HL-60/S4 treated with retinoic acid at 250 ng/mL for 4 days and 3 days (cell line): ENCODE data around the gene COL18A1.

Experiments used
- in situ Hi-C: fragments of 300-500 bp; cut with MboI; formaldehyde crosslinking; loops from 2 replicates; pipeline ENCODE4 v1.7.0; 2022; ENCODE audit warnings: low sequenced_read_pairs

COL18A1 gene

DNA sequence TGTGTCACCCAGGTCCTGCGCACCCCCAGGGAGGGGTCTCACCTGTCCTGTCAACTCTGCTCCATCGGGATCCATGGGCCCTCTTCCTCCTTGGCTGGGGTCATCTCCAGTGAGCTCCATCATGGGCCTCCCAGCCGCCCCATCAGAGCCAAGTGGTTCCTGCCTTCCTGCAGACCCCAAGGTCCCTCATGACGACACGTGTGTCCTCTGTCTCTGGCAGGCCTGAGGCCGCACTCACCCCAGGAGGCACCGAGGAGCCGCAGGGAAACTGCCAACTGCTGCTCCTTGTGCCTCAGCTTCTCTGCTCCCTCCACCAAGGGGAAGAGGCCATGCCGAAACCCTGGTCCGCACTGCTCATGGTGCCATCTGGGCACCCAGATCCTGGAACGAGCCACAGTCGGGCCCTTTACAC is 46.8 kb downstream of the COL18A1 start:
- in situ Hi-C loops, result loop anchor here (25.0 kb wide), 1 partner anchor 361 kb away; no protein-coding TSS in a partner anchor

DNA sequence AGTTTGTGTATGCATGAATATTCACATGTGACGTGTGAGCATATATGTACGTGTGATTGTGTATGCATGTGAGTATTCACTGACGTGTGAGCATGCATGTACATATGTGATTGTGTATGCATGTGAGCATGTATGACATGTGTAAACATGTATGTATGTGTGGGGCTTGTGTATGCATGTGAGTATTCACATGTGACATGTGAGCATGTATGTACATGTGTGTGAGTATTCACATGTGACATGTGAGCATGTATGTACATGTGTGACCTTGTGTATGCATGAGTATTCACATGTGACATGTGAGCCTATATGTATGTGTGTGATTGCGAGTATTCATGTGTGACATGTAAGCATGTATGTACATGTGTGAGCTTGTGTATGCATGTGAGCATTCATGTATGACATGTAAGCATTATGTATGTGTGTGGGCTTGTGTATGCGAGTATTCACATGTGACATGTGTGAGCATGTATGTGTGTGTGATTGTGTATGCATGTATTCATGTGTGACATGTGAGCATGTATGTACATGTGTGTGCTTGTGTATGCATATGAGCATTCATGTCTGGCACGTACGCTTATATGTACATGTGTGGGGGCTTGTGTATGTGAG is 47.8 kb downstream of the COL18A1 start:
- in situ Hi-C loops, result loop anchor here (25.0 kb wide), 1 partner anchor 359 kb away; no protein-coding TSS in a partner anchor

DNA sequence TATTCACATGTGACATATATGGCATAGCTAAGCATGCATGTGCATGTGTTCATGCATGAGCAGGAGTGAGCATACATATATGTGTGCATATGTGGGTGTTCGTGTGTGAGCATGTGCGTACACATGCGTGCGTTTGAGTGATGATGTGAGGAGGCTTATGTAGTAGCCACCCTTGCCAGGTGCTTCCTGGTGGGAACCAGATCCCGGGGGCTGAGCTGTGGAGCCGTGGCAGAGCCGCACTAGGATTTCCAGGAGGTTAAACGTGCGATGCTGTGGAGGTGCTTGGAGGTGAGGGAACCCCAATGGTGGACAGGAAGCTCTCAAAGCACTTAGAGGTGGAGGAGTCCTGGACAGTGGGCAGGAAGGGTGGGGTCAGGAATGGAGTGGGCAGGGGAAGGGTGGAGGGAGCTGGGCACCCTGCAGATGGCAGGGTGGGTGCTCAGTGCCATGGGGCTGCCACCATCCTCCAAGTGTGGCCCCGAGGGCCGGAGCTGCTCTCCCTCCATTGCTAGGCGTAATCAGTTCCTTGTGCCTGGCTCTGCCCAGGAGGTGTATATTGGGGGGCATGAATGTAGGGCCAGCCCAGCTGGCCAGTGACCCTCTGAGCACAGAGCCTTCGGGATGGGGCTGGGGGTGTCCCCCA is 48.5 kb downstream of the COL18A1 start:
- in situ Hi-C loops, result loop anchor here (25.0 kb wide), 1 partner anchor 359 kb away; no protein-coding TSS in a partner anchor

DNA sequence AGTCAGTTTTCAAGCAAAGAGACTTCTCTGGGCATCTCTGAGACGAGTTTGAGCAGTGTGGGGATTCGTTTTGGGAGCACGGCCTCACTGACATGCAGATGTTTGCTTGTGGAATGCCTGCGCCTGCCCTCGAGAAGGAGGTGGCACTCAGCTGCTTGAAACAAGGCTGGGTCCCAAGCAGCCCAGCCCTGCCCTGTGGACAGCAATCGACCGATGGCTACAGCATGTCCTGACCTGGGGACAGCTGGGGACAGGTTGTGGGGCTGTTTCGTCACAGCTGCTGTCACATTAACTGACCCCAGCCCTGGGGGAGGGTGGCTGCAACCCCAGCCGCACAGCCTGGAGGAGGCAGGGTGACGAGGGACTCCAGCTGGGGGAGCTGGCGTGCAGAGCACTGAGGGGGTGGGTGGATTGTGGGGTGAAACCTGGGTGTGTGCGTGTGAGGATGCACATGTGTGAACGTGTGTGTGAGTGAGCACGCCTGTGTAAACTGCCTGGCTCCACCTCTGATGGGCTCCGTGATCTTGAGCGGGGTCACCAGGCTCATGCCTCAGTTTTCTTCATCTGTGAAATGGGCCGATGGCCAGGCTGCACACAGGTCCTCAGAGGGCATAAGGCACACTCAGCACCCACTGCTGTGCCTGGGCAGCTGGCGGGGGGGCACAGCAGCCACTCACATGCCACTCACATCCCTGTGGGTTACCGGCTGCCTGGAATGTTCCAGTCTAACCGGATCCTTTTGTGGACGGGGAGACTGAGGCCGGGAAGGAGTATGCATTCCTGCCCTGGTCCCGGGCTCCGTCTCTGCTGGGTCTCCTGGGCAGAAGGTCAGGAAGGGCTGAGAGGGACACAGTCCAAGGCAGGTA is 49.3 kb downstream of the COL18A1 start:
- in situ Hi-C loops, result loop anchor here (25.0 kb wide), 1 partner anchor 358 kb away; no protein-coding TSS in a partner anchor

DNA sequence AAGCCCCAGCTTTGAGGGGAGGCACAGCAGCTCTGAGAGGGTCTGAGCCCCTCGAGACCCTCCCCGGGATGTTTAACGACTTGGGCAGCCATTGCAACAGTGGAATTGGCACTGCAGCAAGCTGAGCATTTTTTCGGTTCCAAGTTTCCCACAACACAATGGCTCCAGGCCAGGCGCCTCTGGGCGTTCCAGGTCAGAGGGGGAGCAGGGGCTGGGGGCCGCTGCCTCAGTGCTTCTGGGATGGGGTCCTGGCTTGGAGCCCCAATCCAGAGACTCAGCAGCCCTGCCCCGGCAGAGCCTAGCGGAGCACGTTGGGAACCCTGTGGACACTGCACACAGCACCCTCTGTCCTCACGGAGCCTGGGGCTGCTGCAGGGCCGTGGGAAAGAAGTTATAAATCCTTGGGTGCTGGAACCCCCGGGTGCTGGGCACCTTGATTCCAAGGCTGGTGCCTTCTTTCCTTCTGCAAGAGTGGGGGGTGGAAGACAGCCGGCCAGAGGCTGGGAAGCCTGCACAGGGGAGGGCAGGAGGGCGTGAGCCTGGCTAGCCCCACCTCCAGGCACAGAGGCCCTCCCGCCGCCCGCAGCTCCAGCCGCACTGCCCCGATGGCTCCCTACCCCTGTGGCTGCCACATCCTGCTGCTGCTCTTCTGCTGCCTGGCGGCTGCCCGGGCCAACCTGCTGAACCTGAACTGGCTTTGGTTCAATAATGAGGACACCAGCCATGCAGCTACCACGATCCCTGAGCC is 50.1 kb downstream of the COL18A1 start:
- in situ Hi-C loops, result loop anchor here (25.0 kb wide), 1 partner anchor 357 kb away; no protein-coding TSS in a partner anchor

DNA sequence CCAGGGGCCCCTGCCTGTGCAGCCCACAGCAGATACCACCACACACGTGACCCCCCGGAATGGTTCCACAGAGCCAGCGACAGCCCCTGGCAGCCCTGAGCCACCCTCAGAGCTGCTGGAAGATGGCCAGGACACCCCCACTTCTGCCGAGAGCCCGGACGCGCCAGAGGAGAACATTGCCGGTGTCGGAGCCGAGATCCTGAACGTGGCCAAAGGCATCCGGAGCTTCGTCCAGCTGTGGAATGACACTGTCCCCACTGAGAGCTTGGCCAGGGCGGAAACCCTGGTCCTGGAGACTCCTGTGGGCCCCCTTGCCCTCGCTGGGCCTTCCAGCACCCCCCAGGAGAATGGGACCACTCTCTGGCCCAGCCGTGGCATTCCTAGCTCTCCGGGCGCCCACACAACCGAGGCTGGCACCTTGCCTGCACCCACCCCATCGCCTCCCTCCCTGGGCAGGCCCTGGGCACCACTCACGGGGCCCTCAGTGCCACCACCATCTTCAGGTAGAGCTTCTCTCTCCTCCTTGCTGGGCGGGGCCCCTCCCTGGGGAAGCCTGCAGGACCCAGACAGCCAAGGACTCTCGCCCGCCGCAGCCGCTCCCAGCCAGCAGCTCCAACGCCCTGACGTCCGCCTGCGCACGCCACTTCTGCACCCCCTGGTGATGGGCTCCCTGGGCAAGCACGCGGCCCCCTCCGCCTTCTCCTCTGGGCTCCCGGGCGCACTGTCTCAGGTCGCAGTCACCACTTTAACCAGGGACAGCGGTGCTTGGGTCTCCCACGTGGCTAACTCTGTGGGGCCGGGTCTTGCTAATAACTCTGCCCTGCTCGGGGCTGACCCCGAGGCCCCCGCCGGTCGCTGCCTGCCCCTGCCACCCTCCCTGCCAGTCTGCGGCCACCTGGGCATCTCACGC is 51.0 kb downstream of the COL18A1 start:
- in situ Hi-C loops, result loop anchor here (25.0 kb wide), 1 partner anchor 356 kb away; no protein-coding TSS in a partner anchor

DNA sequence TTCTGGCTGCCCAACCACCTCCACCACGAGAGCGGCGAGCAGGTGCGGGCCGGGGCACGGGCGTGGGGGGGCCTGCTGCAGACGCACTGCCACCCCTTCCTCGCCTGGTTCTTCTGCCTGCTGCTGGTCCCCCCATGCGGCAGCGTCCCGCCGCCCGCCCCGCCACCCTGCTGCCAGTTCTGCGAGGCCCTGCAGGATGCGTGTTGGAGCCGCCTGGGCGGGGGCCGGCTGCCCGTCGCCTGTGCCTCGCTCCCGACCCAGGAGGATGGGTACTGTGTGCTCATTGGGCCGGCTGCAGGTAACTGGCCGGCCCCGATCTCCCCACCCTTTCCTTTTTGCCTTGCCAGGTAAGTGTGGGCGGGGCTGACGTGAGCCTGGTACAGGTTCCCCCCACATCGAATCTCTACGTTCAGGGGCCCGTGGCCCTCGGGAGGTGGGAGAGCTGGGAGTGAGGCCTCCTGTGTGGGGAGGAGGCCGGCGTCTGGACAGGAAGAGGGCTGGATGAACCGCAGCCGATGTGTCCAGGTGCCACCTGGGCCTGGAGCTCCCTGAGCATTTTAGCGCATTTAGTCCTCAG is 51.7 kb downstream of the COL18A1 start:
- in situ Hi-C loops, result loop anchor here (25.0 kb wide), 1 partner anchor 356 kb away; no protein-coding TSS in a partner anchor

DNA sequence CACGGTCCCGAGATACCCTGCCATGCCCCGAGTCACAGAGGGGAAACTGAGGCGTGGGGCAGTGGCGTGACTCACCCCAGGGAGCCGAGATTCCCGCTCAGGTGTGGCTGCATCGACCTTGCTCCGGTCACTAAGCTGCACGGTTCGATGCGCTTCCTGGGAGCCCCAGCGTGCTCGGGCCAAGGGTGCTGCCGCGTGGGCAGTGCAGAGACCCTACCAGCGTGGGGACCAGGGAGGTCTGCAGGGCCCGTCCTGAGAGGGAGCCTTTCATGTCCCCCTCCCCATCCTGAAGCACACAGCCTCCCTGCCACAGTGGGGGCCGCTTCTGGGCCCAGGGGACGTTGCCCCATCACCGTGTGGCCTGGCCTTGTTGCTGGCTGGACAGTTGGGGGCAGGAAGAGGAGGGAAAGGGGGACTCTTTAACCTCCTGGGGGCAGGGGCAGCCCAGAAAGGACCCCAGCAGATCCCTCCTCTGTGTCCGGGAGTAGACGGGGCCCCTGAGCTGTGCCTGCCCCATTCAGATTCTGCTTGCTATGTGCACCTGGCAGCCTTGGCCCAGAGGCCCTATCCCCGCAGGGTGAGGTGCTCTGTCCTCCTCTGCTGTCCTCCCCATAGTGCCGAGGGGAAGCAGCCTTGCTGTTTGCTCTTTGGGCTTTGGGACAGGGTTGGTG is 52.3 kb downstream of the COL18A1 start:
- in situ Hi-C loops, result loop anchor here (25.0 kb wide), 1 partner anchor 355 kb away; no protein-coding TSS in a partner anchor

DNA sequence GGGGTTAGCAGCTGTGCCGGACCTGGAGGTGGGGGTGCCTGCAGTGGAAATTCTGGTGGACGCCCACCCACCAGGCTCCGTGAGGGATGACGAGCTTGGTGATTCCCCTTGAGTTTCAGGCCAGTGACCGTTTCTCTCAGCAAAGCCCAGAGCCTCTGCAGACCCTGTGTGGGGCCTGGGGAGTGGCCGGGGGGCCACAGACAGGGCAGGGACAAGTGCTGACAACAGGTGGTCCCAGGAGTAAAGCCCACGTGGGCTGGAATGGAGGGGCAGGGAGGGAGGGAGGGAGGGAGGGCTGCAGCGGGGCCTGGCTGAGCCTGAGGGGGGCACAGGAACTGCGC is 52.8 kb downstream of the COL18A1 start:
- in situ Hi-C loops, result loop anchor here (25.0 kb wide), 1 partner anchor 354 kb away; no protein-coding TSS in a partner anchor

DNA sequence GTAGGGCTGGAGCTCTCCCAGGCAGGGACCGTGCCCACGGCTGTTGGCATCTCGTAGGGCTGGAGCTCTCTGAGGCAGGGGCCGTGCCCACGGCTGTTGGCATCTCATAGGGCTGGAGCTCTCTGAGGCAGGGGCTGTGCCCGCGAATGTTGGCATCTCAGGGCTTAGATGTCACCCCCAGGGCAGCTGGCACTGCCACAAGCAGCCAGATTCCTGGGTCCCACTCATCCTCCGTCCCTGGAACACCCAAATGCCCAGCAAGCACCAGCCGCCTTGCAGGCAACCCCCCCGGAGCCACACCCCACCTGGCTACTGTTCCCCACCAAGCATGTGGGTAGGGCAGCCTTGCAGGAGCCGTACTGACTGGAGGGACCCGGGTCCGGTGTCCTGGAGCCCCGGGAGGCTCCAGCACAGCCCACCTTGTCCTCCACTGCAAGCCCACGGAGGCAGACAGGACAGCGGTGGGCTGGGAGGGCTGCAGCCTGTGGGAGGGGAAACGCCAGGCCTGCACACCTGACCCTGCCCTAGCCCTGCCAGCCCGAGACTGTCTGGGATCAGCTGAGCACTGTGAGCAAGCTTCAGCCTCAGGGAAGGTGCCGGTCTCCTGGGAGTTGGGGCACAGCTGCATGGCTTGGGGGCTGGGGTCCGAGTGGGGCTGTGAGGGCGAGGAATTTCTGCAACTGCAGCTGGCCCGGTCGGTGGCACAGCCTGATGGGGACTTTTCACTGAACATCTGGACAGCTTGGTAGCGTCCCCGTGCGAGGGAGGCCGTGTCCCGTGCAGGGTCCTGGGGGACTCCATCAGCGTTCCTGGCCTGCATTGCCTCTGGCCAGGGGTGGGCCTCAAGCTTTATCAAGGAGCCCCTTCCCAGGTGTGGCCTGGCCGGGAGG is 53.6 kb downstream of the COL18A1 start:
- in situ Hi-C loops, result loop anchor here (25.0 kb wide), 1 partner anchor 354 kb away; no protein-coding TSS in a partner anchor

DNA sequence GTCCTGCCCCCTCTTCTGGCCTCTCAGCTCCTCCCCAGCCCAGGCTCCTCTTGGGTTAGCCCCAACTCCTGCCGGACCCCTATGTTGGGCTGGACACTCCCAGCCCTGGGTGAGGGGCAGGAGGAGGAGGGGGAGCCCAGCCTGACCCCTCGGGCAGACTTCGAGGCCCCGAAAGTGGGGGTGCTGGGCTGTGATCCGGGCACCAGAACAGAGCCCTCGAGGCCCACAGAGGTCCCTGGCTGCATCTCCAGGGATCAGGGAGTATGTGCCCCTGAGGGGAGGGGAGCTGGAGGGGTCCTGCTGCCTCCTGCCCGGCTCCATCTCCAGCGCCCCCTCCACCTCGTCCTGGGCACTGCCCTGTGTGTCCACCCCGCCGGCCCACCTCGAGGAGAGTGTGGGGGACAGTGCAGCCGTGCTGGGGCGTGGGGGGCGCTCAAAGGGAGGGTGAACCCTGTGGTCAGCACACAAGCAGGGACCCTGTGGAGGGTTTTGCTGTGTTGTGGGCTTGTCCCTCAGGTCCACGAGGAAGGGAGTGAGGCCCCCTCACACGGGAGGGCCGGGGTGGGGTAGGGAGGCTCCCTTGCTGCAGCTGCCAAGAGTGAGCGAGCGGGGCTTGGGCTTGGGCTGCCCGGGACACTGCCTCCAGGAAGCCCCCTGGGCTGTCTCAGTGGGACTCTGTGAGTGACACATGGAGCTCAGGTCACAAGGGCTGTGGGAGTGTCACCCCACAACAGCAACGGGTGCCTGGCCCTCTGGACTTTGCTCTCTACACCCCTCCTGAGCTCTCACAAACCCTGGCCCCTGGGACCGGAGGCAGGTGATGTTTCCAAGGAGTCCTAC is 54.4 kb downstream of the COL18A1 start:
- in situ Hi-C loops, result loop anchor here (25.0 kb wide), 1 partner anchor 353 kb away; no protein-coding TSS in a partner anchor

DNA sequence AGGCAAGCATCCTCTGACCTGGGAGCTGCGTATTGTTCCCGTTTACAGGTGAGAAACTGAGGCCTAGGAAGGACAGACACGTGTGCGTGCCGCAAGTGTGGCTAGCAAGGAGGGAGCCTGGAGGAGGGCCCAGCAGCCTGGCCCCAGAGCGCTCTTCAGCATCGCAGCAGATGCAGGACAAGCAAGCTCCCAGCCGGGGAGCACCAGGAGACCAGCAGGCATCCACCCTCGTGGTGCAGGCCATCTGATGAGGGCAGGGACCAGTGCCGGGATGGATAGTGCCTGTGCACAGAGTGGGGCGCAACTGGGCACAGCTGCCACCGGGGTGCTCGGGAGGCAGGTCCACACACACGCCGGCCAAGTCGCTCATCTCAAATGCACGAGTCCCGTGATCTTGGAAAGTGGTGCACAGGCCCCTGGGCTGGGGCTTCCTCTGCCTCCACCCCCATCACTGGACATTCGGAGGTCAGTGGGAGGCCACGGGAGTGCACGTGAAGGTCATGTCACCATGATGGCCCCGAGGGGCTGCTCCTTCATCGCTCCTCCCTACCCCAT is 55.1 kb downstream of the COL18A1 start:
- in situ Hi-C loops, result loop anchor here (25.0 kb wide), 1 partner anchor 352 kb away; no protein-coding TSS in a partner anchor

DNA sequence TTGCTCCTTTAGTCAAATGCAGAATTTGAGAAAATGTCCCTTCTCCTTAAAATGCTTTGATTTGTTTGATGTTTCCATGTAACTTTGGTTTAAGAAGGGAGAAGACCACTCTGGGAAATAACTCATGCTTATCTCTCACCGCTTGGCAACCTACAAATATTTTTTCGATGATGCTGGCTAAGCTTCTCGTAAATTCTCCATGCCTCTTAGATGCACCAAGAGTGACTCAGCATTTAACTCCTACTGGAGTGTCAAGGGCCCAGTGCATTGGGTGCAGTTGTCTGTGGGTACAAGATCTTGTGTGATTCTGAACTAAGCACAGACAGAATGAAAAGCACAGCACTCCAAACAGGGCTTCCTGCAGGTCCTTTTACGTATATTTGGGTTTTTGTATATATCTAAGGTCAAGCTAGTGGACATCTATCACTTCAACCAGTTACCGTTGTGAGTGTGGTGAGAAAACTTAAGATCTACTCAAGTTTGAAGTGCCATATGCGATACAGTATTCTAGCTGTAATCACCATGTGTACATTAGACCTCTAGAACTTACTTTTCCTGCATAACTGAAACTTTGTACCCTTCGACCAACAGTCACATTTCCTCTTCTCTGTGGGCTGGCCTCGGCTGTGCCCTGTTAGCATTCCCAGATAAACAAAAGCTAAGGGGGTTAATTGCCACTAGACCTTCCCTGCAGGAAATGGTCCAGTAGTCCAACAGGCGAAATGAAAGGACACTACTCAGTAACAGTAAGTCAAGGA is 55.8 kb downstream of the COL18A1 start:
- in situ Hi-C loops, result loop anchor here (25.0 kb wide), 1 partner anchor 352 kb away; no protein-coding TSS in a partner anchor

DNA sequence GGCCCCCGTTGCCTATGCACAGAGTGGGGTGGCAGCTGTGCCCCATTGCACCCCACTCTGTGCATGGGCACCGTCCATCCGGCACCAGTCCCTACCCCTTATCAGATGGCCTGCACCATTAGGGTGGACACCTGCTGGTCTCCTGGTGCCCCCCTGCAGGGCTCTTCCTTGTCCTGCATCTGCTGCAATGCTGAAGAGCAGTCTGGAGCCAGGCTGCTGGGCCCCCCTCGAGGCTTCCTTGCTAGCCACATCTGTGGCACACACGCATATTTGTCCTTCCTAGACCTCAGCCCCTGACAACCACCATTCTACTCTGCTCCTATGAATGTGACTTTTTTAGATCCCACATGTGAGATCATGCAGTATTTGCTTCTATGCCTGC is 56.4 kb downstream of the COL18A1 start:
- in situ Hi-C loops, result loop anchor here (25.0 kb wide), 1 partner anchor 351 kb away; no protein-coding TSS in a partner anchor

DNA sequence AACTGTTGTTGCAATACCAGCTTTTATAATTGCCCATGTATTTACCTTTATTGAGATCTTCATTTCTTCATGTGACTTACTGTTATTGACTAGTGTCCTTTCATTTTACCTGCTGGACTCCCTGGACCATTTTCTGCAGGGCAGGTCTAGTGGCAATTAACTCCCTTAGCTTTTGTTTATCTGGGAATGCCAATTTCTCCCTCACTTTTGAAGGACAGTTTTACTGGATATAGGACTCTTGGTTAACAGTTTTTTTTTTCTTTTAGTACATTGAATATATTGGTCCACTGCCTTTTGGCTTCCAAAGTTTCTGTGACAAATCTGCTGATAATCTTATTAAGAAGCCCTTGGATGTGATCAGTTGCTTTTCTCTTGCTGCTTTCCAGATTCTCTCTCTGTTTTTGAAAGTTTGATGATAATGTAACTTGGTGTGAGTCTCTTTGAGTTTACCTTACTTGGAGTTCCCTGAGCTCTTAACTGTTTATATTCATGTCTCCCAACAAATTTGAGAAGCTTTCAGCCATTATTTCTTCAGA is 56.9 kb downstream of the COL18A1 start:
- in situ Hi-C loops, result loop anchor here (25.0 kb wide), 1 partner anchor 350 kb away; no protein-coding TSS in a partner anchor
